PC-9 (cell line): ENCODE measurements around the gene KRT9. TPM values are rescaled to one million over a fixed set of nuclear protein-coding genes. Genes with fewer than 3 reads are reported as not detected.

ENCODE experiments used
- BruUV-seq: library from RNA; stranded (reverse); fragments of 400-500 nt; replicated peaks from 2 replicates; lab custom pipeline; 2021; lab: Mats Ljungman, UMichigan
- CTCF ChIA-PET: fragments of 300-600 bp; sonication (Branson Sonifier 250); formaldehyde crosslinking; loops from one replicate; lab custom pipeline; 2022; ENCODE audit warnings: antibody characterized with exemption; lab: Charles Lee
- POLR2A ChIA-PET: fragments of 300-600 bp; sonication (Branson Sonifier 250); formaldehyde crosslinking; loops from one replicate; lab custom pipeline; 2022; ENCODE audit warnings: antibody characterized with exemption; ENCODE audit not compliant: unreplicated experiment; lab: Charles Lee
- DNase-seq, 2 experiments: peaks; one replicate each; pipeline versions ENCODE4 v3.0.0 to v3.0.0-alpha.2; 2015 to 2022; ENCODE audit warnings: mixed read lengths in 1 of 2
- H2AFZ ChIP-seq: fragments of 200-600 bp; sonication (generic); 2 replicates; pipeline ENCODE4 v1.8.1; 2017; ENCODE audit warnings: antibody characterized with exemption
- H3F3A ChIP-seq: fragments of 200-600 bp; sonication (generic); 2 replicates; pipeline ENCODE4 v1.8.1; 2017; ENCODE audit warnings: antibody characterized with exemption, mild to moderate bottlenecking, low read depth; ENCODE audit not compliant: insufficient read depth
- H3K27ac ChIP-seq: fragments of 200-600 bp; sonication (generic); 2 replicates; pipeline ENCODE4 v1.6.1; 2016; ENCODE audit warnings: mixed run types
- H3K27me3 ChIP-seq: fragments of 200-600 bp; sonication (generic); 2 replicates; pipeline ENCODE4 v1.6.1; 2016; ENCODE audit warnings: low read depth, mixed run types; ENCODE audit not compliant: insufficient read depth
- H3K36me3 ChIP-seq: fragments of 200-600 bp; sonication (generic); 2 replicates; pipeline ENCODE4 v1.6.1; 2016; ENCODE audit warnings: low read depth, mixed run types
- H3K4me1 ChIP-seq: fragments of 200-600 bp; sonication (generic); replicated peaks from 2 replicates; pipeline ENCODE4 v1.6.1; 2016; ENCODE audit warnings: mixed run types; ENCODE audit not compliant: insufficient read depth
- H3K4me2 ChIP-seq: fragments of 200-600 bp; sonication (generic); 2 replicates; pipeline ENCODE4 v1.6.1; 2017; ENCODE audit warnings: mixed run types
- H3K4me3 ChIP-seq: fragments of 200-600 bp; sonication (generic); 2 replicates; pipeline ENCODE4 v1.6.1; 2016; ENCODE audit warnings: mixed run types
- H3K79me2 ChIP-seq: fragments of 200-600 bp; sonication (generic); 2 replicates; pipeline ENCODE4 v1.6.1; 2017; ENCODE audit warnings: low read depth, mixed run types
- H3K9me2 ChIP-seq: fragments of 200-600 bp; sonication (generic); 2 replicates; pipeline ENCODE4 v1.8.1; 2017; ENCODE audit warnings: mild to moderate bottlenecking; ENCODE audit not compliant: insufficient read depth
- H3K9me3 ChIP-seq: fragments of 200-600 bp; sonication (generic); 2 replicates; pipeline ENCODE4 v1.8.1; 2016; ENCODE audit warnings: low read depth; ENCODE audit not compliant: insufficient read depth
- H4K20me1 ChIP-seq: fragments of 200-600 bp; sonication (generic); 2 replicates; pipeline ENCODE4 v1.8.1; 2017; ENCODE audit not compliant: insufficient read depth
- CTCF ChIP-seq: fragments of 200-600 bp; sonication (generic); conservative IDR thresholded peaks from 2 replicates; pipeline ENCODE4 v1.6.1; 2017; ENCODE audit warnings: mixed run types, antibody characterized with exemption, mild to moderate bottlenecking, moderate library complexity
- EZH2 ChIP-seq: fragments of 200-600 bp; sonication (generic); IDR thresholded peaks from 2 replicates; pipeline ENCODE4 v1.8.0; 2017; ENCODE audit warnings: antibody characterized with exemption, low read depth
- intact Hi-C: fragments of 100-400 bp; cut with micrococcal nuclease; formaldehyde crosslinking; loops from one replicate; pipeline ENCODE4 v1.10.0; 2022; ENCODE audit not compliant: unreplicated experiment
- total RNA-seq: library from RNA; stranded (reverse); gene quantifications from 2 replicates; pipeline ENCODE4 v1.2.3, GENCODE V29; 2021

Gene KRT9
- total RNA-seq, 1 experiment from 2014 or later = 0.55 TPM

- Histone ChIP-seq H3K4me2 (peak overlapping the region; percentile 98), H3K27ac (peak overlapping the region; percentile 95), H3K4me3 (peak overlapping the region; percentile 93; the same call in 1 of the 2 replicates), H4K20me1 (peaks cover 13% of the 10 kb centered on the region), H3K4me1 (peaks cover 81% of the 10 kb centered on the region), H3K9me2 (no peaks in the 10 kb centered on the region), H2AFZ (no peak overlapping the region), H3K79me2 (peaks cover 56% of the 10 kb centered on the region), H3K36me3 (peaks cover 29% of the 10 kb centered on the region), H3F3A (peaks cover 84% of the 10 kb centered on the region), H3K9me3 (no peaks in the 10 kb centered on the region), H3K27me3 (no peaks in the 10 kb centered on the region)
- ChIA-PET POLR2A (interaction anchor here (0.5 to 5.8 kb wide), 21 partner anchors 9 to 1020 kb away, joined by 3 to 75 read pairs (median 5); partner anchors contain the start of genes KRT13 and TNS4), CTCF (interaction anchor here (0.6 to 4.7 kb wide), 6 partner anchors 14 to 207 kb away, joined by 3 to 51 read pairs (median 6); partner anchors contain the start of gene KRT13)
- peak; percentile 97 to 98 for DNase-seq
- BruUV-seq = no TSS peak
- intact Hi-C loops = loop anchor here (1.0 to 10.0 kb wide), 3 partner anchors 27 to 612 kb away; no protein-coding TSS in a partner anchor
- no peak for TF ChIP-seq CTCF
- TF ChIP-seq EZH2 = no peak
These were observed 50.1 kb downstream of the KRT9 start for GRCh38 chr17:41521574-41522261.

GRCh38 chr17:41520821-41521521 lies 50.9 kb downstream of the KRT9 start:
- Histone ChIP-seq H3K4me1 (peaks cover 82% of the 10 kb centered on the region), H2AFZ (no peak overlapping the region), H3K36me3 (peaks cover 27% of the 10 kb centered on the region), H3K27ac (peak overlapping the region; percentile 95), H3K9me2 (no peaks in the 10 kb centered on the region), H3K27me3 (no peaks in the 10 kb centered on the region), H3K79me2 (peaks cover 48% of the 10 kb centered on the region), H3K4me3 (peak overlapping the region; percentile 13; the same call in 1 of the 2 replicates), H3K4me2 (peak overlapping the region; percentile 69), H3F3A (peaks cover 76% of the 10 kb centered on the region), H3K9me3 (no peaks in the 10 kb centered on the region), H4K20me1 (peaks cover 6% of the 10 kb centered on the region; the same call in 1 of the 2 replicates)
- intact Hi-C loops = loop anchor here (10.0 kb wide), 1 partner anchor 196 kb away; no protein-coding TSS in a partner anchor
- peak; percentile 56 to 80 for DNase-seq
- BruUV-seq = no TSS peak
- TF ChIP-seq CTCF = no peak
- no peak for TF ChIP-seq EZH2
- ChIA-PET POLR2A (interaction anchor here (0.5 to 5.8 kb wide), 9 partner anchors 9 to 612 kb away, joined by 3 to 75 read pairs (median 8); partner anchors contain the start of gene KRT13), CTCF (interaction anchor here (0.7 to 4.7 kb wide), 2 partner anchors 28 to 140 kb away, joined by 5 to 51 read pairs; no protein-coding TSS in a partner anchor)
